MM.1S (cell line): ENCODE data around the gene CLNK.

Experiments used
- DNase-seq: peaks from one replicate; pipeline ENCODE4 v3.0.0-alpha.2; 2015
- H2AFZ ChIP-seq: fragments of 300-600 bp; sonication (generic); 2 replicates; pipeline ENCODE4 v1.6.0; 2016; ENCODE audit warnings: antibody characterized with exemption, low read length
- H3F3A ChIP-seq: fragments of 300-600 bp; sonication (generic); 2 replicates; pipeline ENCODE4 v1.6.1; 2016; ENCODE audit warnings: mild to moderate bottlenecking, antibody characterized with exemption, low read length, moderate library complexity, mixed read lengths; ENCODE audit not compliant: insufficient read depth
- H3K27ac ChIP-seq: fragments of 300-600 bp; sonication (generic); 2 replicates; pipeline ENCODE4 v1.5.1; 2016; ENCODE audit warnings: mild to moderate bottlenecking, low read length
- H3K27me3 ChIP-seq: fragments of 300-600 bp; sonication (generic); replicated peaks from 2 replicates; pipeline ENCODE4 v1.6.0; 2016; ENCODE audit warnings: low read length; ENCODE audit not compliant: insufficient read depth
- H3K36me3 ChIP-seq: fragments of 300-600 bp; sonication (generic); replicated peaks from 2 replicates; pipeline ENCODE4 v1.6.1; 2016; ENCODE audit warnings: mild to moderate bottlenecking, low read length, mixed read lengths; ENCODE audit not compliant: insufficient read depth
- H3K4me1 ChIP-seq: fragments of 300-600 bp; sonication (generic); 2 replicates; pipeline ENCODE4 v1.6.1; 2016; ENCODE audit warnings: low read length, mixed read lengths
- H3K4me2 ChIP-seq: fragments of 300-600 bp; sonication (generic); 2 replicates; pipeline ENCODE4 v1.6.0; 2016; ENCODE audit warnings: low read depth, low read length
- H3K4me3 ChIP-seq: fragments of 300-600 bp; sonication (generic); 2 replicates; pipeline ENCODE4 v1.5.1; 2016; ENCODE audit warnings: low read length, mixed read lengths
- H3K79me2 ChIP-seq: fragments of 300-600 bp; sonication (generic); 2 replicates; pipeline ENCODE4 v1.6.1; 2016; ENCODE audit warnings: mixed run types, low read length, mixed read lengths
- H3K9ac ChIP-seq: fragments of 300-600 bp; sonication (generic); 2 replicates; pipeline ENCODE4 v1.6.1; 2016; ENCODE audit warnings: low read length, mixed read lengths
- H3K9me2 ChIP-seq: fragments of 300-600 bp; sonication (generic); replicated peaks from 2 replicates; pipeline ENCODE4 v1.6.1; 2016; ENCODE audit warnings: mild to moderate bottlenecking, low read length, mixed read lengths; ENCODE audit not compliant: insufficient read depth
- H3K9me3 ChIP-seq: fragments of 300-600 bp; sonication (generic); replicated peaks from 2 replicates; pipeline ENCODE4 v1.6.1; 2016; ENCODE audit warnings: mild to moderate bottlenecking, low read length, mixed read lengths; ENCODE audit not compliant: insufficient read depth
- H4K20me1 ChIP-seq: fragments of 300-600 bp; sonication (generic); 2 replicates; pipeline ENCODE4 v1.6.1; 2016; ENCODE audit warnings: mild to moderate bottlenecking, low read length, moderate library complexity, mixed read lengths; ENCODE audit not compliant: insufficient read depth
- EZH2 ChIP-seq: fragments of 300-600 bp; sonication (generic); optimal IDR thresholded peaks from 2 replicates; pipeline ENCODE3; 2017; ENCODE audit warnings: low read depth, mild to moderate bottlenecking, antibody characterized with exemption, low read length, mixed read lengths
- EZH2phosphoT487 ChIP-seq: fragments of 300-600 bp; sonication (generic); IDR thresholded peaks from 2 replicates; pipeline ENCODE4 v1.6.1; 2018; ENCODE audit warnings: antibody characterized with exemption, low read length
- TF ChIP-seq, protein P1 (sequence below): fragments of 300-600 bp; sonication (generic); IDR thresholded peaks from 2 replicates; pipeline ENCODE4 v1.5.1; 2016; ENCODE audit warnings: antibody characterized with exemption, low read length, mixed read lengths

CLNK gene

GRCh38 chr4:10529291-10530136 is 155.1 kb downstream of the CLNK start:
- Histone ChIP-seq H3K79me2 (no peaks in the 10 kb centered on the region), H3K36me3 (no peaks in the 10 kb centered on the region), H3K9me2 (no peaks in the 10 kb centered on the region), H3K27ac (no peak overlapping the region), H3K9me3 (no peaks in the 10 kb centered on the region), H3K9ac (no peak overlapping the region), H3K4me3 (no peak overlapping the region), H3K4me2 (no peak overlapping the region), H3F3A (no peaks in the 10 kb centered on the region), H4K20me1 (no peaks in the 10 kb centered on the region), H3K27me3 (no peaks in the 10 kb centered on the region), H2AFZ (no peak overlapping the region), H3K4me1 (no peaks in the 10 kb centered on the region)
- DNase-seq, result no peak
- TF ChIP-seq, protein P1, sequence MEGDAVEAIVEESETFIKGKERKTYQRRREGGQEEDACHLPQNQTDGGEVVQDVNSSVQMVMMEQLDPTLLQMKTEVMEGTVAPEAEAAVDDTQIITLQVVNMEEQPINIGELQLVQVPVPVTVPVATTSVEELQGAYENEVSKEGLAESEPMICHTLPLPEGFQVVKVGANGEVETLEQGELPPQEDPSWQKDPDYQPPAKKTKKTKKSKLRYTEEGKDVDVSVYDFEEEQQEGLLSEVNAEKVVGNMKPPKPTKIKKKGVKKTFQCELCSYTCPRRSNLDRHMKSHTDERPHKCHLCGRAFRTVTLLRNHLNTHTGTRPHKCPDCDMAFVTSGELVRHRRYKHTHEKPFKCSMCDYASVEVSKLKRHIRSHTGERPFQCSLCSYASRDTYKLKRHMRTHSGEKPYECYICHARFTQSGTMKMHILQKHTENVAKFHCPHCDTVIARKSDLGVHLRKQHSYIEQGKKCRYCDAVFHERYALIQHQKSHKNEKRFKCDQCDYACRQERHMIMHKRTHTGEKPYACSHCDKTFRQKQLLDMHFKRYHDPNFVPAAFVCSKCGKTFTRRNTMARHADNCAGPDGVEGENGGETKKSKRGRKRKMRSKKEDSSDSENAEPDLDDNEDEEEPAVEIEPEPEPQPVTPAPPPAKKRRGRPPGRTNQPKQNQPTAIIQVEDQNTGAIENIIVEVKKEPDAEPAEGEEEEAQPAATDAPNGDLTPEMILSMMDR, result no peak
- TF ChIP-seq EZH2phosphoT487 (no peak), EZH2 (no peak)

DNA sequence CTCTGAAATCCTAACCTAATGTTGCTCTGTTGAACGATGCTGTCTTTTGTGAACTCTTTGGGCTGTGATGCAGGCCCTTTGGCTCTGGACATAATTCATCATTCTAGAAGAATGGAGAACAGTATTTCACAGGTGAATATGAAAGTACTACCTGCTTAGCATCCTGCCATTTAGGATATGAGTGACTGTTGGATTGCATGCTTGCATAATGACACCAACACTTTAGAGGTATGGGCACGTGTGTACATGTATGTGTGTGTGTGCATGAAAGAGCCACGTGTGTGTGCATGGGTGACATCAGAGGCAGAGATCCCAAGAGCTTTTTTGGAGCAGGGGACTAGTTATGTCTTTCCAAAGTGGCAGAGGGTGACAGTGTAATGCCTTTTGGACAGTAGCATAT is 157.1 kb downstream of the CLNK start:
- Histone ChIP-seq H3K9me3 (no peaks in the 10 kb centered on the region), H3K4me3 (no peak overlapping the region), H3K4me1 (no peaks in the 10 kb centered on the region), H2AFZ (no peak overlapping the region), H3K27me3 (no peaks in the 10 kb centered on the region), H3K36me3 (no peaks in the 10 kb centered on the region), H3K79me2 (no peaks in the 10 kb centered on the region), H4K20me1 (no peaks in the 10 kb centered on the region), H3K9me2 (no peaks in the 10 kb centered on the region), H3K4me2 (no peak overlapping the region), H3F3A (no peaks in the 10 kb centered on the region), H3K27ac (no peak overlapping the region), H3K9ac (no peak overlapping the region)
- no peak for DNase-seq
- TF ChIP-seq EZH2phosphoT487 (no peak), EZH2 (no peak)
- TF ChIP-seq, protein P1, result no peak

DNA sequence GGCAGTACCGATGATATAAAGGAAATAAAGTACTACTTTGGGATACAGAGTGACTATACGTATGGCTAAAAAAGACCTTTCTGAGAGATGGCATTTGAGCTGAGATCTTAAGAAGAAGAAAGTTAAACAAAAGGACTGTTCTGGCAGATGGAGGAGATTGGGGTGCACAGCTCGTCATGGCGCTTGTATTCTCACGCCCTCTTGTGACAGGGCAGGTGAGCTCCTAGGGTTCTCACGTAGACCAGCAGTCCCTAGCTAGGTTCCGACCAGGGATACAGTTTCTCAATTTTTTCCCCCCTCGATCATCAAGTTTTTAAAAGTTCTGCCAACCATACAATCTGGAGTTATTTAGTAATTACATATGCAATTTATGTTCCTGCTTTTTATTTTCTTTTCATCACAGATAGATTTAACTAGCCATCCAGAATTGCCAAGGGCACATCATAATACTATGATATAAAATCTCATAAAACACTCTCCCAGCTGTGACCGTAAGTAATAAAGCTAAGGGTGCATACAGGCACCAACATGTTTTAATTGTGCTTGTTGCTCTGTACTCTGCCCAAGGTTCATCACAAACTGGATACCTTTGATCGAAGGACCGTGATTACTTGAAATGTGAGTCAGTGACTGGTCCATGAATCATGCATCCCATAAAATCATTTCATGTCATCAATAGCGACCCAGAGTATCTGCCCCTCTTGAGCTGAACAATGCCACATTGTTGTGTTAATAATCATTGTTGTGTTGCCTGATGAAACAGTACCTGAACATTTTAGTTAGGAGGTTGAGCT is 157.9 kb downstream of the CLNK start:
- Histone ChIP-seq H3K9me3 (no peaks in the 10 kb centered on the region), H3K9ac (no peak overlapping the region), H3K4me3 (no peak overlapping the region), H3K4me1 (no peaks in the 10 kb centered on the region), H3K9me2 (no peaks in the 10 kb centered on the region), H4K20me1 (no peaks in the 10 kb centered on the region), H3K27me3 (no peaks in the 10 kb centered on the region), H3K27ac (no peak overlapping the region), H3K36me3 (no peaks in the 10 kb centered on the region), H2AFZ (no peak overlapping the region), H3K79me2 (no peaks in the 10 kb centered on the region), H3K4me2 (no peak overlapping the region), H3F3A (no peaks in the 10 kb centered on the region)
- TF ChIP-seq, protein P1, result no peak
- TF ChIP-seq EZH2, result no peak
- no peak for TF ChIP-seq EZH2phosphoT487
- DNase-seq, result no peak
